ENCODE measurements around the gene RRP9.

- TF ChIP-seq NFYB (CRISPR knock-in tag; conservative IDR thresholded peaks at IDR 0.05; ENCODE audit: low read depth), result no peak
- TF ChIP-seq ATF3 (CRISPR knock-in tag; conservative IDR thresholded peaks at IDR 0.05), result no peak
- no peak for TF ChIP-seq ZNF232 (CRISPR knock-in tag; IDR thresholded peaks at IDR 0.05)
- TF ChIP-seq CTCF (IDR thresholded peaks at IDR 0.05), result no peak
- TF ChIP-seq TEAD4 (CRISPR knock-in tag; IDR thresholded peaks at IDR 0.05), result no peak
- no peak for TF ChIP-seq HMGXB4 (CRISPR knock-in tag; IDR thresholded peaks at IDR 0.05)
- no peak for TF ChIP-seq ETV6 (CRISPR knock-in tag; IDR thresholded peaks at IDR 0.05)
- no peak for TF ChIP-seq USF1 (CRISPR knock-in tag; IDR thresholded peaks at IDR 0.05)
- no peak for TF ChIP-seq NFE2L1 (CRISPR knock-in tag; IDR thresholded peaks at IDR 0.05)
- TF ChIP-seq USF2 (CRISPR knock-in tag; IDR thresholded peaks at IDR 0.05), result no peak
- no peak for TF ChIP-seq ZBTB43 (CRISPR knock-in tag; IDR thresholded peaks at IDR 0.05)
- TF ChIP-seq SP1 (CRISPR knock-in tag; conservative IDR thresholded peaks at IDR 0.05), result no peak
- TF ChIP-seq RELA (CRISPR knock-in tag; IDR thresholded peaks at IDR 0.05; ENCODE audit: borderline replicate concordance), result no peak
Observed at GRCh38 chr3:51962854-51963530, 21.3 kb upstream of the RRP9 start.

All from WTC11 (cell line).